GM19468 (cell line): ENCODE data around the gene NEK2.
"Not testable (repeated sequence)": the region's sequence is repeated elsewhere in the genome, so short reads cannot be mapped to it uniquely, and the experiment has no call there.

Experiments used
- ATAC-seq: cut with Tn5 transposase; IDR thresholded peaks from one replicate; pipeline ENCODE4 v1.9.1; 2021; ENCODE audit warnings: mild to moderate bottlenecking, moderate library complexity, moderate number of reproducible peaks; ENCODE audit not compliant: unreplicated experiment; ENCODE audit errors: extremely low read depth

The NEK2 gene

GRCh38 chr1:211675230-211676105 lies at the start of gene NEK2:
NEK2 (minus strand) TSS chr1:211675621; CDS start chr1:211675479, 142 bp downstream.
- ATAC-seq, result peak; percentile 95

- no peak for ATAC-seq
Measured at GRCh38 chr1:211724687-211725196, 49.3 kb upstream of the NEK2 start.

GRCh38 chr1:211723273-211723672 lies 47.9 kb upstream of the NEK2 start:
- ATAC-seq, result no peak

- ATAC-seq, result no peak
Measured at GRCh38 chr1:211722277-211723175, 47.1 kb upstream of the NEK2 start.

GRCh38 chr1:211716555-211716954 lies 41.1 kb upstream of the NEK2 start:
- ATAC-seq, result not testable (repeated sequence)

- ATAC-seq, result no peak
Measured at GRCh38 chr1:211715971-211716370, 40.5 kb upstream of the NEK2 start.

- no peak for ATAC-seq
Measured at GRCh38 chr1:211714154-211714553, 38.7 kb upstream of the NEK2 start.

- ATAC-seq, result no peak
Measured at GRCh38 chr1:211713231-211713630, 37.8 kb upstream of the NEK2 start.

- no peak for ATAC-seq
Measured at GRCh38 chr1:211711315-211711705, 35.9 kb upstream of the NEK2 start.

- no peak for ATAC-seq
Measured at GRCh38 chr1:211710566-211711314, 35.3 kb upstream of the NEK2 start.

GRCh38 chr1:211708926-211709325 lies 33.5 kb upstream of the NEK2 start:
- ATAC-seq, result no peak

GRCh38 chr1:211708006-211708405 lies 32.6 kb upstream of the NEK2 start:
- ATAC-seq, result no peak

- no peak for ATAC-seq
Measured at GRCh38 chr1:211705467-211706091, 30.2 kb upstream of the NEK2 start.

- no peak for ATAC-seq
Measured at GRCh38 chr1:211704543-211704942, 29.1 kb upstream of the NEK2 start.

GRCh38 chr1:211703812-211704537 lies 28.6 kb upstream of the NEK2 start:
- ATAC-seq, result no peak

- ATAC-seq, result no peak
Measured at GRCh38 chr1:211701733-211702132, 26.3 kb upstream of the NEK2 start.

GRCh38 chr1:211699059-211699458 lies 23.6 kb upstream of the NEK2 start:
- no peak for ATAC-seq

GRCh38 chr1:211698161-211699026 lies 23.0 kb upstream of the NEK2 start:
- ATAC-seq, result peak; percentile 18
